H7 (cell line): ENCODE measurements around the gene LHX1. TPM values are rescaled to one million over a fixed set of nuclear protein-coding genes. Genes with fewer than 3 reads are reported as not detected.

Experiments
- DNase-seq: peaks from one replicate; pipeline ENCODE4 v3.0.0; 2012
- H3K27me3 ChIP-seq: 2 replicates; pipeline ENCODE4 v1.6.0; 2011; ENCODE audit warnings: mild to moderate bottlenecking, low read length; ENCODE audit not compliant: control insufficient read depth, insufficient read depth
- H3K36me3 ChIP-seq: replicated peaks from 2 replicates; pipeline ENCODE4 v1.5.1; 2011; ENCODE audit warnings: low read length; ENCODE audit not compliant: control insufficient read depth, insufficient read depth
- H3K4me3 ChIP-seq: 2 replicates; pipeline ENCODE4 v1.5.1; 2011; ENCODE audit warnings: low read depth, mild to moderate bottlenecking, control low read depth, low read length, moderate library complexity; ENCODE audit not compliant: insufficient read depth
- total RNA-seq: library from RNA; depleted of rRNA; stranded (reverse); fragments of >200 nt; shearing (Covaris generic); gene quantifications from 2 replicates; pipeline ENCODE4 v1.2.3, GENCODE V29; 2014

LHX1 gene
- total RNA-seq, 1 experiment from 2014 or later = 23.1 TPM

DNA sequence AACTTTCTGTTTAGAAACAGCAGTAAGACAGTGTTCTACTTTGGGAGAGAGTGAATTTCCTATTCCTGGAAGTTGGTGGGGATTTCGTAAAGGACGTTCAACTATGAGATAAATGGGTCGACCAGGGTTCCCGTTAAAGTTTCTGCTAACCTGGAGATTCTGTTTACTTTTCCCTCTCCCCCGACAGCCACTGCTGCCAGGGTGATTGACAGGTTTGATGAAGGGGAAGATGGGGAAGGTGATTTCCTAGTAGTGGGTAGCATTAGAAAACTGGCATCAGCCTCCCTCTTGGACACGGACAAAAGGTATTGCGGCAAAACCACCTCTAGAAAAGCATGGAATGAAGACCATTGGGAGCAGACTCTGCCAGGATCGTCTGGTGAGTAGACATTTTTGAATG, 12.8 kb downstream of the LHX1 start:
- Histone ChIP-seq H3K27me3 (peaks cover 35% of the 10 kb centered on the region), H3K4me3 (peak overlapping the region; percentile 90; the same call in 1 of the 2 replicates), H3K36me3 (peaks cover 4% of the 10 kb centered on the region)
- peak; percentile 23 for DNase-seq

DNA sequence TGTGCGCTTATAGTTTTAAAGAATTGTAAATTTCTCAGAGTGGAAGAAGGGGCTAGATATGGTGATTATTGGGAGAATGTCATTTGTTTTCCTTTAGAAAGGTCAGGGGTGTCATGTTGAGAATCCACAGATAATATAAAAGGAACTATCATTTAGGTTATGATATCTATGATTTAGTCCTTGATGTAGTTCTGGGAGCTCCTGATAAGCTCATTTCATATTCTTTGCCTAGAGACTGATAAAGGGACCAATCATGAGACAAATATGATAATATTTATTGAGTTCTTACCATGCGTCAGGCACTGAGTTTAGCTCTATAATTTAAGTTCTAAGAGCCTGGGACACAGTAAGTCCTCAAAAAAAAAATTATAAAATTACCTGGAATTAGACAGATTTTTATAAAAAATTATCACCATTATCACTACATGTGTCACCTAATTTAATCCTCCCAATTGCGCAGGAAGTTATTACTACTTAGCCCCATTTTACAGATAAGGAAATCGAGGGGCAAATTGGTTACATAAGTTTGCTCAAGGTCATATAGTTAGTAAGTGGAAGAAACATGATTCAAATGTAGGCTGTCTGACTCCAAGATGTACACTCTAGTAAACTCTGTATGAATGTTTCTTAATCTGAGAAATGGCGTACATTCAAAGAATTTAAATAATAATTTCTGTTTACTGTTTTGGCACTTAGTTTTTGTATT, 14.0 kb downstream of the LHX1 start:
- H3K36me3 ChIP-seq = peaks cover 7% of the 10 kb centered on the region
- H3K27me3 ChIP-seq = peaks cover 23% of the 10 kb centered on the region
- H3K4me3 ChIP-seq = no peak overlapping the region
- DNase-seq = no peak

DNA sequence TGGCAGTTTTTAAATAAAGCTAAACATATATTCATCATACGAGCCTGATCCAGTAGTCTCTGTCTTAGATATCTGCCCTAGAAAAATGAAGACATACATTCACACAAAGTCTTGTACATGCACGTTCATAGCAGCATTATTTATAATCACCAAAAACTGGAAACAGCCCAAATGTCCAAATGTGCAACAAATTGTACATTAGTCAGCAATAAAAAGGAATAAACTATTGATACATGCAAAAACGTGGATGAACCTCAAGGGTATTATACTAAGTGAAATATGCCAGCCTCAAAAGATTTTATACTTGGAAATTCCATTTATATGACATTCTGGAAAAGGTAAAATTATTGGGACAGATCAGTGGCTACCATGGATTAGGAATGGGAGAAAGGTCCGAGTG, 34.2 kb downstream of the LHX1 start:
- H3K36me3 ChIP-seq = no peaks in the 10 kb centered on the region
- no peaks in the 10 kb centered on the region for H3K27me3 ChIP-seq
- no peak for DNase-seq
- no peak overlapping the region for H3K4me3 ChIP-seq

DNA sequence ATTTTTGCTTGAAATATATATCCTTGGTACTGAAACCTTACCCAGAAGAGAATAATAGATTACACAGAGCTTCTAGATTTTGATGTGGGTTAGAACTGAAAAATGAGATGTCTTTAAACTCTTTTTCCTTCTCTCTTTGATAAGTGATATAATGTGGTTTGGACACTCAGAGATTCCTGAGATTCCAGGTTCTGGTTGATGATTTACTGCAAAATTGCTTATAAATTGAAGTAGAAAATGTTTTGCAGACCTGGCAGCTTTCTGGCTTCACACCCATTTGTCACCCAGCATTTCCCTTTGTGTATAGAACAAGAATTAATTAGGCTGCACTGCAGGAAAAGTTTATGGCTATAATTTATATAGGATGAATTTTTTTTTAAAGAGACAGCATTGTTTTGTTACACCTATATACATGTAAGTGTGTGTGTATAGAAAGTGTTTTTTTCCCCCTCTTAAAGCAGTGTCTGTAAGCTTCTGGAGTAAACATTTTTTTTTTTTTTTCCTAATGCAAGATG, 35.0 kb downstream of the LHX1 start:
- DNase-seq = no peak
- no peaks in the 10 kb centered on the region for H3K36me3 ChIP-seq
- H3K27me3 ChIP-seq = no peaks in the 10 kb centered on the region
- no peak overlapping the region for H3K4me3 ChIP-seq

DNA sequence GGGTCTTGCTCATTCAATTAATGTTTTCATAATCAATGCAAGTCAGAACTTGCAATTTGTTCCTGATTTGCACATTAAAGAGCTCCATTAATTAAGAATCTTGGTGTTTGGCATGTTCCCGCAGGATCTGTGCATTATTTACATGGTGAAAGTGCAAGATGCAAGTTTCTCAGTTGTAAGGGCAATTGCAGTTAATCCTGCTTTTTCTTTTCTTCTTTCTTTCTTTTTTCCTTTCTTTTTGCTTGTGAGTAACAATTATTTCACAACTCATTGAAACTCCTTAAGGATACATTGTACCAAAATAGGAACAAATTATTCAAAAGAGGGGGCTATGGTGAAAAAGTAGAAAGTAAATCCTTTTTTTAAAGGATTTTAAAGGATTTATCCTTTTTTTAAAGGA, 35.6 kb downstream of the LHX1 start:
- no peaks in the 10 kb centered on the region for H3K36me3 ChIP-seq
- no peak for DNase-seq
- H3K27me3 ChIP-seq = no peaks in the 10 kb centered on the region
- no peak overlapping the region for H3K4me3 ChIP-seq

DNA sequence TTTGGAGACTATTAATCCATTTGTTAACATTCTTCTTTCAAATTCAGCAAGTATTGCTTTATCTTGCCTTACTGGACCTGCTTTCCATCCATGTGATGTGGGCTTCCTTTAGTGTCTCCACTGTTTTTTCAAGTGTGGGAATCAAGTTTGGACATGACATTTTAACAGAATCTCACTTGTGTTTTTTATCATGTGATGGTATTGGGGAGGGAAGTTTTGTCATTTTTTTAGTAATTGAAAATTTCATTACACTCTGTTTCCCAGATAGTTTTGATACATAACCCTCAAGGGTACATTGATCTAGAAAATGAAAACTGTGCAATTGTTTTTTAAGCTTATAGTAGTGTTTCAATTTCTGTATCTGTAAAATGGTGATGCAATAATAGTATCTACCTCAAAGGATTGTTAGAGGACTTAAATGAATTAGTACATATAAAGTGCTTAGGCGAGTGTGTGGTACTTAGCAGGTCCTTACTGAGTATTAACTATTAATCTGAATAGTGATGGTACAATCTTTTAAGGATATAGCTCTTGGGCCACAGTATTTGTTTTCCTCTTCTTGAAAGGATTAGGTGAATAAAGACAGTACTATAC, 38.7 kb downstream of the LHX1 start:
- no peak overlapping the region for H3K4me3 ChIP-seq
- DNase-seq = no peak
- H3K36me3 ChIP-seq = no peaks in the 10 kb centered on the region
- no peaks in the 10 kb centered on the region for H3K27me3 ChIP-seq

DNA sequence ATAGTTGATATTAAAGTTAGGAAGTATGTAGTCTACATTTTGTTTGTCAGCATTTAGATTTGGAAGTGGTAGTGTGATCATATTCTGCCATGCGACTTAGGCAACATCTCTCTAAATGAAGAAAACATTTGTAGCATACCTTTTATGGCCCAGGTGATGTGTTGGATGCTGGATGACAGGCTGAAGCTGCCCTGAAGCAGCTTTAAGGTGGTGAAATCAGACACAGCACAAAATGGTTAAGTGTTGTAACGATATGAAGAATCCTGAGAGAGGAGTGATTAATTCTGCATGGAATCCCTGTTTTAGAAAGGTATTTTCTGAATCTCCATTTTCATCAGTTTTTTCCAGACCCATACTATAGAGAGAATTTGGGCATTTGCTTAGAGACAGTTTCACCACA, 39.8 kb downstream of the LHX1 start:
- no peaks in the 10 kb centered on the region for H3K27me3 ChIP-seq
- DNase-seq = no peak
- no peak overlapping the region for H3K4me3 ChIP-seq

DNA sequence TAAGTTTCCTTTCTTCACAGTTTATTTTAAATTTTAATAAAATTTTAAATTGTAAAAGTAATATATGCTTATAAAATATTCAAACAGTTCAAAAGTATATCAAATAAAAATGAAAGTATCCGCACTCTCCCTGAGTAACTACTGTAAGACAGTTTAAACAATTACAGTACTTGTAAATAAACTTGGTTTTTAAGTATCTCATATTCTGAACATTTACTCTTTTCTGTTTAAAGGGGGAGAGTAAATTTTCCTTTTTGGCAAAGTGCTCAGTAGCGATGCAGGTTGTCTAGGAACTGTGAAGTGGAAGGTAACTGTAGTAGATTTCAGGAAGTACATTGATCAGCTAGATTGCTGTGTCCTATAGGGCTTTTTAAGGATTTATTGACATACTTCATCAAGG, 40.3 kb downstream of the LHX1 start:
- DNase-seq = no peak
- no peaks in the 10 kb centered on the region for H3K27me3 ChIP-seq
- no peak overlapping the region for H3K4me3 ChIP-seq
- H3K36me3 ChIP-seq = no peaks in the 10 kb centered on the region

More for the DNA sequence above, 39.8 kb downstream of the LHX1 start:
- no peaks in the 10 kb centered on the region for H3K36me3 ChIP-seq

DNA sequence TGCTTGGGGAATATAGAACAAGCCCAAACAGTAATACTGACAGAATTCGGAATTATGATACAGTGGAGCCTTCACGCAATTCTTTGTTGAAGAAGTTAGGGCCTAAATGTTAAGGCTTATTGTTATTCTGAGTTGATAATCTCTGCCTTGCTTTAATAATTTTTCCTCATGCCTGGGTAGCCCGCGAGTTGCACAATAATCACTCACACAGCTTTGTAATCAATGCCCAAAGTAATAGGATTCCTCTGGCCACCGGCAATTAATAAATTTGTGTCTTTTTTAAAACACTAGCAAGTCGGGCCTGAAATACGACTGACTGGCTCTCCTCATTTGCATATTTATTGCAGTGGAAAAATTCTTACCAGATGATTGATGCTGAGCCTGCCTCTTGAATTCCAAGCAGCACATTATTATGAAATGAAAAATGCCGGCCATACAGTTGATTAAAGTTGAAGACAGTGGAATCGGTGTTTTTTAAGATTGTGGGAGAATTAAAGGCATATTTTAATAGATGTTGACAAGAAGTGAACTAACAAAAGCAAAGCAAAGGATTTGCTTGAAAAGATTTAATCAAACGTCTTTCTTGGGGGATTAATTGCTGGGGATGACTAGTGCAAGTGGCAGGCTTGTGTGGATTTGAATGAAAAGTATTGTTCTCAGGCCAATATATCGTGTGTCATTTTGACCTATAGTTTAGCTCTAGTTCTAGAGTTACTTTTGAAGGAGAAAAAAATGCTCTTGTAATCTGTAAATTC, 41.7 kb downstream of the LHX1 start:
- Histone ChIP-seq H3K27me3 (no peaks in the 10 kb centered on the region), H3K36me3 (no peaks in the 10 kb centered on the region)
- no peak for DNase-seq

DNA sequence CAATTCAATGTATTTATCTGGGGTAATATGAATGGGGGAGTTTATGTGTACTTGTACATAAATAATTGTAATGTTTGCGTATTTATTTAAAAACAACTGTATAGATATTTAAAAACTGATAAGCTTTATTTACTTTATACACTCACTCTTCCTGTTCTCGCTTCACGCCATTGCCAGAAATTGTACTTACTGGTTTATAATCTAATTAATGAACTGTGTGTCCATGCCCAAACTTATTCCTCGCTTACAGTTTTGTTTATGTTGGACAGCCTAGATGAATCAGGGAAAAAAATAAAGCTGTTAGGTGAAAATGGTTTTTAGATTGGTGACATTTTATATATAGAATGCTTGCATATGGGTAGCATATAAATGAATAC, 42.3 kb downstream of the LHX1 start:
- H3K4me3 ChIP-seq = no peak overlapping the region
- no peaks in the 10 kb centered on the region for H3K36me3 ChIP-seq
- no peak for DNase-seq
- no peaks in the 10 kb centered on the region for H3K27me3 ChIP-seq

More for the DNA sequence above, 41.7 kb downstream of the LHX1 start:
- H3K4me3 ChIP-seq = no peak overlapping the region

DNA sequence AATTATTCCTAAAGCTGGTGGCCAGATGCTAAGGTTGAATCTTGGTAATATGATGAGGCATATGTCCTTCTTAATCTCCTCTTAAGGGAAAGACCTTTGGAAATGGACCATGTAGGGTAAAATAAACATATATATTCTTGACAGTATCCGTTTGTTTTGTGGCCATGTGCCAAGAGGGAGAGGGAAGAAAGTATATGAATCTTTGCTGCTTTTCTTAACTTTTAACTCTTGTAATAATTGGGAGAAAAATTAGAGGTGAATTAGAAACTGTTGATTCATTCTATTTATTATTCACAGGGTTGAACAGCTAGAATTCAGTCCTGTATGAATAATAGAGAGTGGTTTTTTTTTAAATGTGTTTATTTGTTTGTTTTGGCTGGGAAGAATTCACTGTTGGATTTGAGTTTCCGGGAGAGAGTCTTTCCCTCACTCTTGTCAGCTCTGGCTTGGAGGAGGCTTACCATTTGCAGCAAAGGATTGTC, 43.0 kb downstream of the LHX1 start:
- Histone ChIP-seq H3K36me3 (no peaks in the 10 kb centered on the region), H3K27me3 (no peaks in the 10 kb centered on the region), H3K4me3 (no peak overlapping the region)
- DNase-seq = no peak

DNA sequence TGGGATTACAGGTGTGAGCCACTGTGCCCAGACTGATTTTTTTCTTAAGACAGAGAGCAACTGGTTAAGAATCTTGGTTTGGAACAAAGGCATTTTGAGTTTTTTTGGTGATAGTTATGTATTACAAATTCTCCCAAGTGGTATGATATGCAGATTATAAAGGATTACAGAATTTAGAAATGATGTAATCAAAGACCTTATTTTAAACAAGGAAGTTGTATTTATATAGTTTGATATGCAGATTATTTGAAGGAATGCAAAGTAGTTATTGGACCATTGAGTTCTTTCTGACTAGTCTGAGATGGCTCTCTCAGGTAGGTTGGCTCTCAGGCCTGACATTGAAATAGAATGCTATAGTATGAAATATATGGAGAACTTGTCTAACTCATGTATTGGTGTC, 46.3 kb downstream of the LHX1 start:
- H3K27me3 ChIP-seq = no peaks in the 10 kb centered on the region
- no peak overlapping the region for H3K4me3 ChIP-seq
- H3K36me3 ChIP-seq = no peaks in the 10 kb centered on the region; the same call in 1 of the 2 replicates
- DNase-seq = no peak

DNA sequence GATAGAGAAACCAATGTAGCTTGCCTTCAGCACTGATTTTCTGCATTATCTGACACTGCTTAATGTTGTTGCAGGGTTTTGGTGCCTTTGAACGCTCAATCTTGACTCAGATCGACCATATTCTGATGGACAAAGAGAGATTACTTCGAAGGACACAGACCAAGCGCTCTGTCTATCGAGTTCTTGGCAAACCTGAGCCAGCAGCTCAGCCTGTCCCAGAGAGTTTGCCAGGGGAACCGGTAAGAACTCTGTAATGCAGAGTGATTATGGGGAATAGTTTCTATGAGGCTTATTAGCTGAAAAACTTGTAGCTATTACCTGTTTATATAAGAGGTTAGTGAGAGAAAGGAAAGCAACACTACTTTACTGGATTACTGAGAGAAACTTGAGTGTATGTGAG, 51.9 kb downstream of the LHX1 start:
- Histone ChIP-seq H3K4me3 (no peak overlapping the region), H3K27me3 (no peaks in the 10 kb centered on the region), H3K36me3 (peaks cover 5% of the 10 kb centered on the region)
- DNase-seq = no peak

DNA sequence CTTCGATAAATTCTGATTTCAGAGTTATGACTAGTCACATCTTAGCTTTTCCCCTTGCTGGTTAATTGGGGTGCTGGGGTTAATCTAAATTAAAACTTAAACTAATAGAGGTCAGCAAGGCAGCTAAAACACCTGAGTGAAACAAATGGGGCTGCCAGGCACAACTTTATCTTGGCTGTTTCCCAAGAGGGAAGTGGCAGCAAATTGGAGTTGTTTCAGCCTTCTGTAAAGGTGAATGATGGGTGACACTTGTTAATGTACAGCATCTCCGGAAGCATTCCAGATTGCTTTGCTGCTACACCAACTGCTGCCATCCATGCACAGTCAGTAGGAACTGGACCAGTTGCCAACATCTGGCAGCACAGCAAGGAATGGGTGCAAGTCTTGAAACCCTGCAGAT, 55.4 kb downstream of the LHX1 start:
- DNase-seq = no peak
- H3K4me3 ChIP-seq = no peak overlapping the region

DNA sequence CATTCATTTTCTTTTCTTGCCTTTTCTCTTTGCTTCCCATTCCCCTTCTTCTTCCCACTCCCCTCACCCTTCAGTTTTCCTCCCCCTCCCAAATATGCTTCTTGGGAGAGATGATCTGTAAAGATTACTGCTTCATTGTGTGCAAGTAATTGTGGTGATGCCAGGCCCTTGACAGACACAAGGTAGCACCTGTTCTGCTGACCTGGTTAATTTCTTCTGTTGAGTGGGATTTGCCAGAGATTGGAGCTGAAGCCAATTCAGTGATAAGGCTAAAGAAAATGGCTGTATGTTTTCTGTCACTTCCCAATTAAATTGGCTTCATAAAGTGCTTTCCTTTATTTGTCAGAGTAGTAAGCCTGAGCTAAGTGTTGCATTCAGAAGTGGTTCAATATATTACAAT, 56.0 kb downstream of the LHX1 start:
- H3K27me3 ChIP-seq = no peaks in the 10 kb centered on the region
- peaks cover 5% of the 10 kb centered on the region for H3K36me3 ChIP-seq
- DNase-seq = no peak
- H3K4me3 ChIP-seq = no peak overlapping the region

More for the DNA sequence above, 55.4 kb downstream of the LHX1 start:
- H3K27me3 ChIP-seq = no peaks in the 10 kb centered on the region
- H3K36me3 ChIP-seq = peaks cover 5% of the 10 kb centered on the region
